Measurements from ENCODE around the gene ARG1.
"Not testable (repeated sequence)": the region's sequence is repeated elsewhere in the genome, so short reads cannot be mapped to it uniquely, and the experiment has no call there.

Gene ARG1

GRCh38 chr6:131572686-131573415 lies at the start of gene ARG1:
TSS of gene ARG1 (plus strand) at chr6:131573226. CDS start at chr6:131573283, 57 bp downstream.
- DNase-seq: no peak

- DNase-seq: no peak
Measured at GRCh38 chr6:131523988-131524673, 48.9 kb upstream of the ARG1 start.

- no peak for DNase-seq
Measured at GRCh38 chr6:131524695-131525336, 48.2 kb upstream of the ARG1 start.

- not testable (repeated sequence) for DNase-seq
Measured at GRCh38 chr6:131530936-131531335, 42.1 kb upstream of the ARG1 start.

DNA sequence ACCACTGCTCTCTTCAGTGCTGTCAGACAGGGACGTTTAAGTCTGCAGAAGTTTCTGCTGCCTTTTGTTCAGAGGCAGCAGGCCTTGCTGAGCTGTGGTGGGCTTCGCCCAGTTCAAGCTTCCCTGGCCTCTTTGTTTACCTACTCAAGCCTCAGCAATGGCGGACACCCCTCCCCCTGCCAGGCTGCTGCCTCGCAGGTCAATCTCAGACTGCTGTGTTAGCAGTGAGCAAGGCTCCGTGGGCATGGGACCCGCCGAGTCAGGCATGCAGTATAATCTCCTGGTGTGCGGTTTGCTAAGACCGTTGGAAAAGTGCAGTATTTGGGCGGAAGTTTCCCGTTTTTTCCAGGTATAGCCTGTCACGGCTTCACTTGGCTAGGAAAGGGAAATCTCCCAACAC lies 41.3 kb upstream of the ARG1 start:
- not testable (repeated sequence) for DNase-seq

DNA sequence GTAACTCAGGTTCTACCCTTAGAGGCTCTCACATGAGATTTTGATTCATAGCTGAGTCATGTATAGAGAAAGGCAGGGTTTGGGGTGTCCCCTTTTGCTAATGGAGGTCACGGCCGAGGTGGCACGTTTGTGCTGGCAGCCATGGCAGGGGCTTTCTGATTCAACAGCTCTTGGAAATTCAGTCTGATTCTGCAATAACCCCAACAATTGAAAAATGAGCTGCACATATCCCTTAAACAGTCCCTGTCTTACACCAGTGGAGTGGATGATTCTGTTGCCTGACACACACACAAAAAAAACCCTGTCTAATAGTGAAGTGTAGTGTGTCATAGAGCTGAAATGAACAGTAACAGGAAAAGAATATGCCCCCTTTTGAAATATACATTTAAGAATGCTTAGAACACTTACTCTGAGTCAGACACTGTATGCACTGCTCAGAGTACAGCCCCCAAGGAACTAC lies 40.4 kb upstream of the ARG1 start:
- no peak for DNase-seq

- DNase-seq: not testable (repeated sequence)
Measured at GRCh38 chr6:131538615-131539014, 34.4 kb upstream of the ARG1 start.

GRCh38 chr6:131545317-131545716 lies 27.7 kb upstream of the ARG1 start:
- no peak for DNase-seq

GRCh38 chr6:131547488-131547887 lies 25.5 kb upstream of the ARG1 start:
- DNase-seq: no peak

DNA sequence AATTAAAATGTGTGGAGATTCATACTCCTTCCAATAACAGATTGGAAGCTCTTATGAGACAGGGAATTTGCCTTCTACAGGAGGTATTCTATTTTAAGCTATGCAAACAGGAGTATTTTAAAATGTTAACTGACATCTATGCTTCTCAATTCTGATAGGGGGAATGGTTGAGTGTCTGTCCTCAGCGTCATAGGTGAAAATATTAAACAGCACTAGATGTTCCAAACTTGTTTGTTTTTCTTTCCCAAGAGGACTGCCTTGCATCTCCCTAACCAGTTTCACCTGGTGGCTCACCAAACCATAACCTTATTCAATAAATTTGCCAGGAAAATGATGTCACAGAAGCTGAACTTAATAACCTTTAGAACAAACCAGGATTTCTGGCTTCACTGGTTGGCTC lies 24.6 kb upstream of the ARG1 start:
- no peak for DNase-seq

GRCh38 chr6:131549811-131550210 lies 23.2 kb upstream of the ARG1 start:
- no peak for DNase-seq

- DNase-seq: no peak
Measured at GRCh38 chr6:131551902-131552301, 21.1 kb upstream of the ARG1 start.

DNA sequence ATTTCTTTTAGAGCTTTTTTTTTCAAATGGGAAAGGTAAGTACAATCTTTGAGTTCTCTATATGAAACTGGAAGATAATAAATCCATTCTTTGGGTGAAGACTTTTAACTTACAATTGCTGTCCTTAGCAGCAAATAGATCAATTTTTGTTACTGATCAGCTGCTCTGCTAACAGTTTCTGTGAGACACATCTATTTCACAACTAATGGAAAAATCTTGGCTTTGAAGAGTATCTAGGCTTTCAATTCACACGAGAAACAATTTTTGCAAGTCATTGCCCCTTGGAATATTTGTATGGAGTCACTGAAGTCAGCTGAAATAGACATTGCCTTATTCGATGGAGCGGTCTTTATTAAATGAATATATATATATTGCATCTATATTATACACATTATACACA lies 20.5 kb upstream of the ARG1 start:
- DNase-seq: no peak

DNA sequence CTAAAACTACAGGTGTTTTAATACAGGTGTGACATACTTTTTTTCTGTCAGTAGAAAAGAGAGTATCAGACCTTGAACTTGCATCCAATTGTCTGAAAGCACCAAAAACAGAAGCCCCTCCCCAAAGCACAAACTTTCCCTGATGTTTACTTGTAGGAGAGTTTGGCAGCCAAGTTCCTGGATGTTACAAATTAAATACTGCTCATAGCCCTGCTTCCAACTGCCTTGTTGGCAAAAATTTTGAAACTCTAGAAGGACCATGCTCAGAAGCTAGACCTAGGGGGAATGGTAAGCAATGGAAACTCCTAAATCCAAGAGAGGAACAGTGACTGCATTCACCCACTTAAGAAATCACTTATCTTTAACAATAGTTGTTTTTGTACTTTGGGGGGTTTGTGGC lies 17.0 kb upstream of the ARG1 start:
- DNase-seq: no peak

- no peak for DNase-seq
Measured at GRCh38 chr6:131558922-131559321, 14.1 kb upstream of the ARG1 start.

DNA sequence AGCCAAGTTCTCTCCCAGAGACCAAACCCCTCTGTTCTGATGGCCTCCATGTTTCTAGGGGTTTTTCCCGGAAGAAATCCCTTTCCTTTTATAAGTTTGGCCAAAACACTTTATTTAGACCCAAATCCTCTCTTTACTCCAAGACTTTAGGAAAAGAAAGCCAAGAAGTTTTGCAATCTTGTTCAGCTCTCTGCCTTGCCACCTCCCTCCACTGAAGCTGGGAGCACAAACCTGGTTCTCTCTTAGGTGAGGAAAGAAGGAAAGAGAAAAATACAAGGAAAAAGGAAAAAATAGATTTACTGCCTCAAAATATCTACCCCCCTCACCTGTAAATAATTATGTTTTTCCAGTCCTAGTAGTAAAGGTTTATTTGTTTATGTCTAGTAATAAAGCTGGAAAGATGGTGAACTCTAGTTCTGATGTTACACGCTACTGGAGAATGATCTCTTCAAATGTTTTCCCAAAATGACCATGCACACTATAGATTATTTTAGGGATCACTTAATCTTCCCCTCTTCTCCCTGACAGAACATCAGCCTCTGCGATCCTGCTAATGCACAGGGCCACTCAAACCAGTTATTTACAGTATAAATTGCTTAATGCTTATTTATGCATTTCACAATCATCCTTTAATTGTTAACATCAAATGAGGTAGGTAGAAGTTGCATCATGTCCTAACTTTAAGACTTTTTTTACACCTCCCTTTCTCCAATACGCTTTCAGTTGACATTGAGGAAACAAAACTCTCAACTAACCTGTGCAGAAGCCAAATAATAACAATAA lies 10.9 kb upstream of the ARG1 start:
- no peak for DNase-seq

DNA sequence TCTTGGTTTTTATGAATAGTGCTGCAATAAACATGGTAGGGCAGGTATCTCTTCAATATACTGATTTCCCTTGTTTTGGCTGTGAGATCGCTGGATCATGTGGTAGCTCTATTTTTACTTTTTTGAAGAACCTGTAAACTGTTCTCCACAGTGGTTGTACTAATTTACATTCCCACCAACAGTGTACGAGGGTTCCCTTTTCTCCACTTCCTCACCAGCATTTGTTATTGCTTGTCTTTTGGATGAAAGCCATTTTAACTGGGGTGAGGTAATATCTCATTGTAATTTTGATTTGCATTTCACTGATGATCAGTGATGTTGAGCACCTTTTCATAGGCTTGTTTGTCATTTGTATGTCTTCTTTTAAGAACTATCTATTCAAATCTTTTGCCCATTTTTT lies 8.0 kb upstream of the ARG1 start:
- DNase-seq: no peak

GRCh38 chr6:131568726-131569125 lies 4.3 kb upstream of the ARG1 start:
- DNase-seq: no peak

DNA sequence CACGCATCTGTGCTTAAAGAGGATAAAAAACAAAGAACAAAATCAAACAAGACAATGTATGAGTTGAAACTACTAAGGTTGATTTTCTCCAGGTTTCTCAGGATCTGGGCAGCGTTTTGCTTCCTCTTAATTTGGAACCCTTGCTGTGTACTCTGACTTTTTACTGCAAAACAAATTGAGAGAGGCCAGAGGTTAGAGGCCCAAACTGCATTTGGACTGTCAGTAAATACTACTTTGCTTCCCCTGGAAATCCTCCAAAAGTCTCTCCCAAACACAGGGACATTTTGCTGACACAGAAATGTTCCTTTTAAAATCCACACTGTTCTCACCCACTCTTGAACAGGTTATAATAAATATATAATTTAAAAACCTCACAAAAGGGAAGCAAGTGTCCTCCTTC lies 1.1 kb downstream of the ARG1 start:
- DNase-seq: no peak

GRCh38 chr6:131574686-131575085 lies 1.7 kb downstream of the ARG1 start:
- DNase-seq: no peak

DNA sequence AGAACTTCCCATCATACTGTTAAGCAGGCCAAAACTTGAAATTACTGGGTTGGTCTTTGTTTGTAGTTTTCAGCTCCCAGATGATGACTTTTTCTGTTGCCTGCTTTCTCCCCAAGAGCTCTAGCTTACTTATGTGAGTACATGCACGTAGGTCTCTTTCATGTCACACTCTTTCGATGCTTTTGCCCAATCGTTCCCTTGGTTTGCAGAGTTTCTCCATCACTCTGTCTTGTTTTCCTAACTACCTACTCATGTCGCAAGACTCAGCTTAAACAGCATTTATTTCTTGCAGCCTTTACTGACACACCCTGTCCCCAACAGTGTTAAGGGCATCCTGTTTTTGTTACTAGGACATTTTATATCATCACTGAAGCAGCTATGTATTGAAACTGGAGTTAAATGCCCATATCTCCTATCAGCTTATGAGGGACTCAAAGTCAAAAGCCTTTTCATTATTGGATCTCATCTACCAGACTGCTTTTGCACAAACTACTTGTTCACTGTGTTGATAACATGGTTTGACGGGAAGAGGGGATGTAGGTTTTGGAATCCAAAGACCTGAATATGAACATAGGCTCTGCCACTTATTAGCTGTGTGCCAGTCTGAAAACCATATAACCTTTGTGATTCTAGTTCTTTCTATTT lies 2.9 kb downstream of the ARG1 start:
- no peak for DNase-seq

DNA sequence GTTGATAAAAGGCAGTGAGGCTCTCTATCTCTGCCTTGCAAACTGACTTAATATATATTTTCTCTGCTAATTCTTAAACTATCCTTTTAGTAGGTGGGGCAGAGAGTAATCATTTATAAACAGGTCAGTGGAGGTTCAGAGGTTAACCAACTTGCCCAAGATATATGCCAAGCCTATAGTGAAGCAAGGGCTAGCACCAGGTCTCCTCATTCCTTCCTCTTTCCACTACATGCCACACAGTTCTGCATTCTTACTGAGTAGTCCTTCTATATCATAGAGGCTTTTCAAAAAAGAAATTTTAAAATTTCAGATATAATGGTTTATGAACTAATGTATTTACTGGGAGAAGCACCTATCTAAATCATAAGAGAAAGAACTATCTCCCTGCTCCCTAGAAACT lies 8.5 kb downstream of the ARG1 start:
- DNase-seq: no peak

DNA sequence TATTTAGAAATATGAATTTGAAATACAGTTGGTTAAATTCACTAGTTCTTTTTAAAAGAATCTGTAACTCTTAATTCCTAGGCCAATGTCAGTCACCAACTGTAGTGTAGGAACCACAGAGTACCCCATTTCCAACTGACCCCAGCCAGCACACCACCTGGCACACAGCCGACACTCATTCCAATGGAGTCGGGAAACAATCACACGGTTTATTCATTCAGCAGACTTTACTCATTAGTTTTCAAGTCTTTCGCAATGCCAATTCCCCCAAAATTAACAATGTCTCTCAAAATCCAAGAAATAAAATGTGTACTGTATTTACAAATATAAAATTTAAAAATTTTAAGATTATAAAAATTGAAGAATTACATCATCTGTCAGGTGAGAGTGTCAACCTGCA lies 13.5 kb downstream of the ARG1 start:
- DNase-seq: no peak

Measured in NCI-H2171 treated with DMSO at 0.1 percent for 48 hours (cell line).